GM21737 (cell line): ENCODE results near the gene EPN2.
"Not testable (repeated sequence)": the region's sequence is repeated elsewhere in the genome, so short reads cannot be mapped to it uniquely, and the experiment has no call there.

Experiments
- ATAC-seq: cut with Tn5 transposase; IDR thresholded peaks from one replicate; pipeline ENCODE4 v1.9.1; 2021; ENCODE audit warnings: mild to moderate bottlenecking, moderate library complexity; ENCODE audit not compliant: unreplicated experiment

EPN2 gene

DNA sequence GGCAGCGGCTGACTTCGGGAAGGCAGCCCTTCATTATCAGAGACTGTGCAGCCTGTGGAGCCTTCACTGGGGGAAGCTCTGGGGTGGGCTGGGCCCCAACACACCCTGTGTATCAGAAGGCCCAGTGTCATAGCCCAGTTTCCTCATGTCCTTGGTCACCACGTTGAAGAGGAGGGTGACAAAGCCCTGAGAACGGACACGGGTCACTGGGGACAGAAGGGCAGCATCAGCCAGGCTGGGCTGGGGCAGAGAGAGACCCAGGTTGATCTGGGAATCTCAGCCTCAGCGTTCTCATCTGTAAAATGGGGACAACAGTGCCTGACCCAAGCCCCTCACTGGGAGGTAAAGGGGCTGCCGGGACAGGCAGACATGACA lies 106.1 kb downstream of the EPN2 start:
- no peak for ATAC-seq

DNA sequence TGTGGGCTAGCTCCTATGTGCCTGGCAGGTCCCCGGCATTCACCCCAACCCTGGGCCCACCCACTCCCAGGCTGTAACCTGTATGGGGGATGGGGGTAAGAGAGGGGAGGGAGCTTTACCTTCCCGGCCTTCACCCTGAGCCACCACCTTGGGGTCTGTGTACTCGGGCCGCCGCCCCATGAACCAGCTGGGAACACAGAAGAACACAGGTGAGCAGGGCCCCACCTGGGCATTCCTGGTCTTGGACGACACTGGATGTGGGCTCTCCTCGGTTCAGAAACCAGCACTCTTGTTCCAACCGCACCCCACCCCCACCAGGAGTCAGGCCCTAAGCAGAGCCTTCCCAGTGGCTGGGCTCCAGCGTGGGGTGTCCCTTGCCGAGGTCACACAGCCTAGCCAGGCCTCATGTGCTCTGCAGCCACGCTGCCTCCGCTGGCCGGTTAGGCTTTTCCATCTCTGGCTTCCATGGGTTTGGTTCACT lies 106.5 kb downstream of the EPN2 start:
- ATAC-seq, result no peak

DNA sequence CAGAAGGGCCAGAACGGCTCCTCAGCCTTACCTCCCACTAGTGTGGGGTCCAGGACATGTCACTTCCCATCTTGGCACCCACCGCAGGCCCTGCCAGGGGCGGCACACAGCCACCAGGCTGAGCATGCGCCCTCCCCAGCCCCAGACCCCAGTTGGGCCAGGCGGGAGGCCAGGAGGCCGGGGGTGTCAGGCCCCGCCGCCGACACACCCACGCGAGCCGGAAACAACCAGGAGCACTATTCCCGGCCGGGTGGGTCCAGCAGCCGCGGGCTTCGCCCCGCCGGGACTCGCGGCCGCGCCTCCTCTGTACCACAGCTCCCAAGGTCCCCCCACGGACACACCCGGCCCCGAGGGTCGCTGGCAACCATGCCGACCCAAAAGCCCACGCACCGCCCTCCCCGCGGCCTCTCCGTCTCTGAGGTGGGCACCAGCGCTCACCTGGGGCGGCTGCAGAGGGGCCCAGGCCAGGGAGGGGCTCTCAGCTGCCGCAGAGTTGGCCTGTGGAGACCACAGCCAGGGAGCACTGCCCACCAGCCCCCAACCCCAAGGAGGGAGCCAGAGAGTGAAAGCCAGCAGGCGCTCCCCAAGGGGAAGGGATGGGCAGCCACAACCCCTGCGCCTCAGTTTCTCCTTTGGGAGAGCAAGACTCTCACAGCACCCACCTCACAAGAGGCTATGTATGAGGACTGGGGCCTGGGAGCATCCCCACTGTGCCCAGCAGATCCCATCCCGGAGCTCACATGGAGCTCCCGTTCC lies 107.3 kb downstream of the EPN2 start:
- no peak for ATAC-seq

DNA sequence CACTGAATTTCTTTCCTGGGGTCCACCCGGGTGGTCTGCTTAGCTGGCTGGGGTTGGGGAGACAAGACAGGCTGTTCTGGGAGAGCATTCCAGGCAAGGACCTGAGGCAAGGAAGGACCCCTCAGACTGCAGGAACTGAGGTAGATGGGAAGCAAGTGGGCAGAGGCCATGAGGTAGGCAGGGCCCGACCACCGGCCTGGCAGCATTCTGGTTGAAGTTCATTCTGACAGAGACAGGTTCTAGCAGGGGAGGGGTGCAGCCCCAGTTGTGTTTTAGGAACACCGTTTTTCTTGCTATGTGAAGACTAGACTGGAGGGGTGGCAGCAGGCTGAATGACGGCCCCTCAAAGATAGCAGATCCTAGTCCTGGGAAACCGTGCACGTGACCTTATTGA lies 107.9 kb downstream of the EPN2 start:
- ATAC-seq, result no peak

- ATAC-seq, result no peak
These were observed 108.6 kb downstream of the EPN2 start for GRCh38 chr17:19345486-19346350.

- no peak for ATAC-seq
These were observed 109.4 kb downstream of the EPN2 start for GRCh38 chr17:19346351-19347255.

- no peak for ATAC-seq
These were observed 110.3 kb downstream of the EPN2 start for GRCh38 chr17:19347323-19348080.

- no peak for ATAC-seq
These were observed 111.0 kb downstream of the EPN2 start for GRCh38 chr17:19348081-19348650.

DNA sequence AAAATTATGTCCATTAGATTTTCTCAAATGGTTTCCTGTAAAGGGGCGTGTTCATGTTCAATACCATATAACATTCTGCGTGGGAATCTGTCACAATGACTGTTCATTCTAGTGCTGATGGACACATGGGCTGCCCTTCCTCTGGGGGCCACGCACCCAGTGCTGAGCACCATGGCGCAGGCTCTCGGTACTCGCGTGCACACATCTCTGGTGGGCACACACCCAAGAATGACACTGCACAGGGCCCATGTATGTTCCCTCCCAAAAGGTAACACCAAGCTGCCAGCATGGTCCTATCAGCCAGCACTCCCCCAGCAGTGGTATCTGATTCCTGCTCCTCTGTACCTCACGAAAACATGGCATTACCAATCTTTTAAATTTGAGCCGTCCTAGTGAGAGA lies 111.6 kb downstream of the EPN2 start:
- no peak for ATAC-seq

DNA sequence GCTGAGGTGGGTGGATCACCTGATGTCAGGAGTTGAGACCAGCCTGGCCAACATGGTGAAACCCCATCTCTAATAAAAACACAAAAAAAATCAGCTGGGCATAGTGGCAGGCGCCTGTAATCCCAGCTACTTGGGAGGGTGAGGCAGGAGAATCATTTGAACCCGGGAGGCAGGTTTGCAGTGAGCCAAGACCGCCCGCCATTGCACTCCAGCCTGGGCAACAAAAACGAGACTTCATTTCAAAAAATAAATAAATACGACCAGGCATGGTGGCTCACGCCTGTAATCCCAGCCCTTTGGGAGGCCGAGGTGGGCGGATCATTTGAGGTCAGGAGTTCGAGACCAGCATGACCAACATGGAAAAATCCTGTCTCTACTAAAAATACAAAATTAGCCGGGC lies 116.2 kb downstream of the EPN2 start:
- ATAC-seq, result not testable (repeated sequence)

- ATAC-seq, result no peak
These were observed 117.6 kb downstream of the EPN2 start for GRCh38 chr17:19354748-19355147.

DNA sequence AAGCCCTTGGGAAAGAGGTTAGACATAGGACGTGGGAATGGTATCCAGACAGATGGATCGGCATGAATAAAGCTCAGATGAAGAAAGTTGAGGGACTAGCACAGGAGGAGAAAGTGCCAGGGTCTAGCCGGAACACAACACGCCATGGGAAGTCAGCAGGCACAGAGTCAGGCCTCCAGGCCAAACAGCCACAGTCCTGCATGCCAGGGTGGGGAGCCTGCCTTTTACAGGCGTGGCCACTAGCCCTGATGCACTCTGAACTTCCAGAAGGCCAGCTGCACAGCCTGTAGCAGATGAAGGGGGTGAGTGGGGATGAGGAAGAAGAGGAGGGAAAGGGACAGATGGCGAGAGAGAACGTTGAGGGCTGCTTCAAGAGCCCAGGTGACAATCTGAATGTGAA lies 120.2 kb downstream of the EPN2 start:
- no peak for ATAC-seq

- no peak for ATAC-seq
These were observed 120.6 kb downstream of the EPN2 start for GRCh38 chr17:19357761-19358160.

- no peak for ATAC-seq
These were observed 122.0 kb downstream of the EPN2 start for GRCh38 chr17:19359151-19359550.

- no peak for ATAC-seq
These were observed 122.7 kb downstream of the EPN2 start for GRCh38 chr17:19359856-19360255.

DNA sequence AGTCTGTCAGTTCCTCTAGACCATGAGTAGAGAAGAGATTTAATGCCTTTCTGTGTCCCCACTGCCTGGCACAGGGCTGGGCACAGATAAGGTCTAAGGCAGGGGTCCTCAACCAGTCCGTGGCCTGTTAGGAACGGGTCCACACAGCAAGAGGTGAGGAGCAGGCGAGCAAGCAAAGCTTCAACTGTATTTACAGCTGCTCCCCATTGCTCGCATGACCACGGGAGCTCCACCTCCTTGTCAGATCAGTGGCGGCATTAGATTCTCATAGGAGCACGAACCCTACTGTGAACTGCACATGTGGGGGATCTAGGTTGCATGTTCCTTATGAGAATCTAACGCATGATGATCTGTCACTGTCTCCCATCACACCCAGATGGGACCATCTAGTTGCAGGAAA lies 123.6 kb downstream of the EPN2 start:
- ATAC-seq, result no peak

DNA sequence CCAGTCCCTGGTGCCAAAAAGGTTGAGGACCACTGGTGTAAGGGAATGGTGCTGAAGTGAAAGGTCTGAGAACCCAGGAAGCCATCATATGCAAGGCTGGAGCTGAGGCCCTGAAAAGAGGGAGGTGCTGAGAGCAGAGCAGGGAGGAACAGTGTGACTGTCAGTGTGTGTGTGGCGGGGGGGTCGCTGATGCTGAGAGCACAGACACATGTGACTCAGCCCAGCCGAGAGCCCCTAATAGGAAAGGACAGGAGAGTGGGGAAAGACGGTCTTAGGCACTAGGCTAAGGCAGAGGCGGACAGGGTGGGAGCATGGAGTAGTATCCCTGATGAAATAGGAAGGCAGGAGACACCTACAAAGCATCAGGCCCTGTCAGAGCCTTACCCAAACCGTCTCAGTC lies 124.2 kb downstream of the EPN2 start:
- no peak for ATAC-seq

DNA sequence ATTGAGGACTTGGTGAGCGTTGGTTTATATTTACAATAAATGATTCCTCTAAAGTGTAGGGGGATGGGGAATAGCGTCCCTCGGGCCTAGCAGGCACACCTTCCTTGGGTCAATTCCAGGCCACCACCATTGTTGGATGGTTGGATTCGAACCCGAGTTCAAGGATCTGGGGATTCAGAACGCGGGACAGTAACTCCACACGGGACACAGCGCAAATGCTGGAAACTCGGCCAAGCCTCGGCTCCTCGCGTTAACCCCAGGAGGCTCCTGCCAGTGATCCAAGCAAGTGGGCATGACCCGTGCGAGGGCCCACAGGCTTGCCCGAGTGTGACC lies 124.7 kb downstream of the EPN2 start:
- no peak for ATAC-seq

GRCh38 chr17:19362277-19363113 lies 125.3 kb downstream of the EPN2 start, which contains the start of gene B9D1:
TSS of gene B9D1 (minus strand) at chr17:19362723. CDS start at chr17:19362569, 154 bp downstream.
- peak; percentile 74 for ATAC-seq
